K562 (cell line): ENCODE results near the gene HCN3. TPM values are rescaled to one million over a fixed set of nuclear protein-coding genes. Genes with fewer than 3 reads are reported as not detected.

ENCODE experiments used
- DEAF1 ChIP-seq: fragments of 450-650 bp; formaldehyde crosslinking; IDR thresholded peaks from 2 replicates; pipeline ENCODE4 v1.4.0; 2020; ENCODE audit warnings: mild to moderate bottlenecking, moderate library complexity
- DIDO1 ChIP-seq: fragments of 450-650 bp; IDR thresholded peaks from 2 replicates; pipeline ENCODE4 v1.6.1; 2016; ENCODE audit warnings: low read depth, missing biosample characterization, missing genetic modification characterization
- ELF2 ChIP-seq: fragments of 250-450 bp; sonication (Bioruptor Pico); IDR thresholded peaks from 2 replicates; pipeline ENCODE4 v1.5.0; 2021; ENCODE audit warnings: mild to moderate bottlenecking
- EZH2 ChIP-seq: IDR thresholded peaks from 2 replicates; pipeline ENCODE4 v1.6.1; 2012; ENCODE audit warnings: low read depth, mild to moderate bottlenecking, inconsistent platforms, low read length, borderline replicate concordance
- HCFC1 ChIP-seq: IDR thresholded peaks from 2 replicates; pipeline ENCODE4 v1.6.1; 2012; ENCODE audit warnings: low read depth, low read length, improper control_type of control experiment
- HLTF ChIP-seq: fragments of 450-650 bp; IDR thresholded peaks from 2 replicates; pipeline ENCODE4 v1.6.1; 2016
- KLF6 ChIP-seq: fragments of 250-450 bp; sonication (Bioruptor Pico); IDR thresholded peaks from 2 replicates; pipeline ENCODE4 v1.4.0; 2020; ENCODE audit warnings: mild to moderate bottlenecking, moderate library complexity, borderline replicate concordance
- MITF ChIP-seq: IDR thresholded peaks from 2 replicates; pipeline ENCODE4 v1.6.1; 2014; ENCODE audit warnings: antibody characterized with exemption
- NCOA2 ChIP-seq, 2 experiments: fragments of 450-650 bp; IDR thresholded peaks; 2 replicates each; pipeline ENCODE4 v1.6.1; 2018; ENCODE audit warnings: mild to moderate bottlenecking in 2 of 2, moderate library complexity in 1 of 2; ENCODE audit not compliant: partially characterized antibody in 2 of 2
- PATZ1 ChIP-seq: fragments of 250-450 bp; sonication (Bioruptor Pico); IDR thresholded peaks from 2 replicates; pipeline ENCODE4 v1.5.0; 2020; ENCODE audit warnings: mild to moderate bottlenecking, borderline replicate concordance
- PTBP1 ChIP-seq: fragments of 200-400 bp; formaldehyde crosslinking; IDR thresholded peaks from 2 replicates; pipeline ENCODE4 v1.6.1; 2017; ENCODE audit warnings: low read depth, low read length
- RB1 ChIP-seq: fragments of 450-650 bp; IDR thresholded peaks from 2 replicates; pipeline ENCODE4 v1.6.1; 2017; ENCODE audit warnings: low read depth, mild to moderate bottlenecking
- SETDB1 ChIP-seq: IDR thresholded peaks from one replicate; pipeline ENCODE4 v1.6.1; 2012; ENCODE audit warnings: low read length, control low read depth, inconsistent platforms
- SIN3A ChIP-seq, 2 experiments: fragments of 150-350 bp in 1 of 2; IDR thresholded peaks; 2 replicates each; pipeline ENCODE4 v1.6.1; 2011 to 2016; ENCODE audit warnings: borderline replicate concordance in 2 of 2, low read depth in 2 of 2, low read length in 2 of 2, mild to moderate bottlenecking in 2 of 2, moderate library complexity in 2 of 2; ENCODE audit not compliant: control insufficient read depth in 1 of 2
- SMARCA4 ChIP-seq: fragments of 450-650 bp; IDR thresholded peaks from 2 replicates; pipeline ENCODE4 v1.6.1; 2016
- SMC3 ChIP-seq: conservative IDR thresholded peaks from 2 replicates; pipeline ENCODE4 v1.6.1; 2011; ENCODE audit warnings: low read depth, low read length, improper control_type of control experiment; ENCODE audit not compliant: insufficient read depth
- ZBTB49 ChIP-seq: sonication (generic); formaldehyde crosslinking; IDR thresholded peaks from 2 replicates; pipeline ENCODE4 v1.8.0; 2022; ENCODE audit warnings: missing genetic modification reagents, mild to moderate bottlenecking, borderline replicate concordance
- ZKSCAN3 ChIP-seq: fragments of 250-450 bp; sonication (Bioruptor Pico); IDR thresholded peaks from 2 replicates; pipeline ENCODE4 v1.4.0; 2020
- ZNF224 ChIP-seq: sonication (generic); formaldehyde crosslinking; IDR thresholded peaks from 2 replicates; pipeline ENCODE4 v1.8.0; 2022; ENCODE audit warnings: mild to moderate bottlenecking, missing genetic modification reagents
- ZNF354B ChIP-seq: fragments of 250-450 bp; sonication (Bioruptor Pico); IDR thresholded peaks from 2 replicates; pipeline ENCODE4 v1.4.0; 2020
- ZNF764 ChIP-seq: fragments of 250-450 bp; sonication (Bioruptor Pico); IDR thresholded peaks from 2 replicates; pipeline ENCODE4 v1.4.0; 2020; ENCODE audit warnings: low read depth, mild to moderate bottlenecking, moderate library complexity
- polyA plus RNA-seq, 8 experiments: library from polyadenylated mRNA; depleted of rRNA in 4 of 8; stranded (reverse) in 5 of 8; unstranded in 3 of 8; fragments of >200 nt; fragmentation: Nextera tagmentation in 2 of 8; fragmentation: Illumina TruSeq in 1 of 8; extraction: Ambion mirVana in 2 of 8; extraction: Trizol in 1 of 8; gene quantifications; 2 replicates each; pipeline versions ENCODE4 v1.2.1 to v1.2.3, GENCODE V29; 2011 to 2014; ENCODE audit warnings: inconsistent platforms in 1 of 8, missing spikeins in 1 of 8
- total RNA-seq, 7 experiments: library from RNA; depleted of rRNA in 6 of 7; stranded (reverse); fragments of >200 nt in 6 of 7; fragmentation: Illumina TruSeq in 2 of 7; extraction: Trizol in 2 of 7; gene quantifications; 2 replicates each; pipeline versions ENCODE4 v1.2.1 to v1.2.3, GENCODE V29; 2011 to 2021; ENCODE audit warnings: low replicate concordance in 1 of 7

Gene HCN3
- total and polyA plus RNA-seq, 9 of the 15 experiments (the other 6 are each of a cell fraction or from before 2014, with no cell fraction given) = 0.91 to 9.7 (median 3.9) TPM

- no peak for TF ChIP-seq DEAF1
- TF ChIP-seq HCFC1 = no peak
- no peak for TF ChIP-seq ELF2
- no peak for TF ChIP-seq MITF
- no peak for TF ChIP-seq SETDB1
- no peak for TF ChIP-seq SMARCA4
- no peak for TF ChIP-seq NCOA2 (IDR thresholded peaks at IDR 0.05; ENCODE audit: partially characterized antibody in 2 of 2)
- no peak for TF ChIP-seq KLF6 (CRISPR knock-in tag)
- TF ChIP-seq SIN3A (IDR thresholded peaks at IDR 0.05; ENCODE audit: borderline replicate concordance in 2 of 2, control insufficient read depth in 1 of 2, low read depth in 2 of 2, low read length in 2 of 2) = peak; percentile 44 to 95; a peak in 3 of 4 replicates
- 0 out of 2 replicates have a peak, but pooled peaks have one; percentile 20 for TF ChIP-seq PATZ1
- TF ChIP-seq SMC3 = no peak
- no peak for TF ChIP-seq ZNF764 (CRISPR knock-in tag)
- no peak for TF ChIP-seq ZBTB49 (CRISPR knock-in tag)
- TF ChIP-seq ZNF224 (CRISPR knock-in tag) = no peak
- no peak for TF ChIP-seq EZH2
- TF ChIP-seq PTBP1 = no peak
- TF ChIP-seq ZNF354B (CRISPR knock-in tag) = no peak
- 0 out of 2 replicates have a peak, but pooled peaks have one; percentile 40 for TF ChIP-seq HLTF
- TF ChIP-seq DIDO1 (tag) = no peak
- TF ChIP-seq ZKSCAN3 (CRISPR knock-in tag) = no peak
- TF ChIP-seq RB1 = peak; percentile 40
These were observed 3.7 kb upstream of the HCN3 start, which contains the start of gene CLK2 (continued) for GRCh38 chr1:155273343-155274245.
